Measurements from ENCODE around the gene CHI3L1. TPM values are rescaled to one million over a fixed set of nuclear protein-coding genes. Genes with fewer than 3 reads are reported as not detected.

CHI3L1 gene
- total RNA-seq, 1 donor from 2014 or later, result not detected

GRCh38 chr1:203136409-203137042 is 50.0 kb downstream of the CHI3L1 start:
- no peak for TF ChIP-seq CTCF (IDR thresholded peaks at IDR 0.05)
- no peaks in the 10 kb centered on the region for H3K9me3 Mint-ChIP-seq (ENCODE audit: low read depth)
- DNase-seq (ENCODE audit: low spot score), result peak; percentile 47

GRCh38 chr1:203135636-203136305 is 50.7 kb downstream of the CHI3L1 start:
- TF ChIP-seq CTCF (IDR thresholded peaks at IDR 0.05), result no peak
- no peaks in the 10 kb centered on the region for H3K36me3 Mint-ChIP-seq (ENCODE audit: low read depth)
- peak; percentile 39 for DNase-seq (ENCODE audit: low spot score)
- no peak overlapping the region for H3K27ac Mint-ChIP-seq (ENCODE audit: unreplicated experiment)
- no peaks in the 10 kb centered on the region for H3K27me3 Mint-ChIP-seq (ENCODE audit: low read depth)
- peaks cover 4% of the 10 kb centered on the region for H3K4me1 Mint-ChIP-seq (ENCODE audit: low read depth)
- no peak overlapping the region for H3K4me3 Mint-ChIP-seq (ENCODE audit: unreplicated experiment)
- no peaks in the 10 kb centered on the region for H3K9me3 Mint-ChIP-seq (ENCODE audit: low read depth)

More at GRCh38 chr1:203136409-203137042, 50.0 kb downstream of the CHI3L1 start:
- Mint-ChIP-seq H3K4me3 (ENCODE audit: unreplicated experiment) (no peak overlapping the region), H3K36me3 (ENCODE audit: low read depth) (no peaks in the 10 kb centered on the region), H3K27me3 (ENCODE audit: low read depth) (no peaks in the 10 kb centered on the region), H3K27ac (ENCODE audit: unreplicated experiment) (no peak overlapping the region), H3K4me1 (ENCODE audit: low read depth) (peaks cover 4% of the 10 kb centered on the region)

GRCh38 chr1:203133970-203134725 is 52.4 kb downstream of the CHI3L1 start:
- no peaks in the 10 kb centered on the region for H3K9me3 Mint-ChIP-seq (ENCODE audit: low read depth)
- H3K4me1 Mint-ChIP-seq (ENCODE audit: low read depth), result peaks cover 11% of the 10 kb centered on the region

GRCh38 chr1:203131548-203132200 is 54.8 kb downstream of the CHI3L1 start:
- DNase-seq (ENCODE audit: low spot score), result peak; percentile 60
- peaks cover 26% of the 10 kb centered on the region for H3K4me1 Mint-ChIP-seq (ENCODE audit: low read depth)
- no peaks in the 10 kb centered on the region for H3K9me3 Mint-ChIP-seq (ENCODE audit: low read depth)
- H3K27me3 Mint-ChIP-seq (ENCODE audit: low read depth), result no peaks in the 10 kb centered on the region
- no peak overlapping the region for H3K4me3 Mint-ChIP-seq (ENCODE audit: unreplicated experiment)
- no peak overlapping the region for H3K27ac Mint-ChIP-seq (ENCODE audit: unreplicated experiment)
- TF ChIP-seq CTCF (IDR thresholded peaks at IDR 0.05), result no peak
- no peaks in the 10 kb centered on the region for H3K36me3 Mint-ChIP-seq (ENCODE audit: low read depth)

More at GRCh38 chr1:203133970-203134725, 52.4 kb downstream of the CHI3L1 start:
- H3K27me3 Mint-ChIP-seq (ENCODE audit: low read depth), result no peaks in the 10 kb centered on the region
- H3K27ac Mint-ChIP-seq (ENCODE audit: unreplicated experiment), result no peak overlapping the region
- TF ChIP-seq CTCF (IDR thresholded peaks at IDR 0.05), result no peak
- H3K36me3 Mint-ChIP-seq (ENCODE audit: low read depth), result no peaks in the 10 kb centered on the region
- peak; percentile 30 for DNase-seq (ENCODE audit: low spot score)
- no peak overlapping the region for H3K4me3 Mint-ChIP-seq (ENCODE audit: unreplicated experiment)
